ENCODE data around the gene CDHR1. TPM values are rescaled to one million over a fixed set of nuclear protein-coding genes. Genes with fewer than 3 reads are reported as not detected.

Gene CDHR1
- total RNA-seq, 4 donors from 2014 or later, result 0.27 TPM; not detected in 3

DNA sequence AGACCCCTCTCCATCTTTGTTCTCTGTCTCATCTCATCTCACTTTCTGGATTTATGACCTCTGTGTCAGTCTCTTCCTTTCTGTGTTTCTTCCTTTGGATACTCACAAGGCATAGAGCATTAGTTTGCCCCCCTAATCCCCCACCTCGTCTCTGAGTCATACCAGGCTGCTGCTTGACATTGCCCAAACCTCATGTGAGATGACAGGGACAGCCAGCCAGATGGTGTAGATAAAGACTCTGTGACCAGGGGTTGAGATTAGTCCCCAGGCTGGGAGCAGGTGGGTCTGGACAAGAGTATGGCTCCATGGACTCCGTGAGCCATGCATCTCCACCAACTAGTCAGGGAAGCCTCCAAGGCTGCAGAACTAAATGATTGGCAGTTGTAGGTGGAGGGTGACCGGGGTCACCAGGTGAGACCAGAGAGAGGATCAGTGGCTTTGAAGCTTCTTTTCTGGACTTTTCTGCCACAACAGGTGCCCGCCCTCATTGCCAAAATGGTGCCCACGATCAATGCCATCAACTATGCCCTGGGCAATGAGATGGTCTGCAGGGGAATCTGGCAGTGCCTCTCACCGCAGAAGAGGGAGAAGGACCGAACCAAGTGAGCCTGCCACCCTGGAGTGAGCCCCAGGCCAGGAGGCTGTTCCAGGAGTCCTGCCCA, 63.8 kb downstream of the CDHR1 start:
- ATAC-seq (no peak), DNase-seq (no peak)
- in situ Hi-C loops (cut with MboI; ENCODE audit: low sequenced_read_pairs in 4 of 4), result no loop called here
- no peaks in the 10 kb centered on the region for H3K4me1 ChIP-seq
- H3K9me3 ChIP-seq, result no peaks in the 10 kb centered on the region
- intact Hi-C loops (cut with DNase I; ENCODE audit: low total_unique reads), result no loop called here
- no peak overlapping the region for H3K4me3 ChIP-seq
- TF ChIP-seq CTCF (IDR thresholded peaks at IDR 0.05 in 4 of 5, conservative IDR thresholded peaks at IDR 0.05 in 1 of 5) (no peak), POLR2A (IDR thresholded peaks at IDR 0.05) (no peak)
- H3K27ac ChIP-seq, result no peak overlapping the region
- H3K36me3 ChIP-seq, result no peaks in the 10 kb centered on the region
- H3K27me3 ChIP-seq, result peaks cover 8 to 11% (median 9%) of the 10 kb centered on the region in 3 donors

- Histone ChIP-seq H3K27me3 (peaks cover 8 to 11% (median 10%) of the 10 kb centered on the region in 3 donors), H3K4me3 (no peak overlapping the region), H3K27ac (no peak overlapping the region), H3K4me1 (no peaks in the 10 kb centered on the region), H3K9me3 (no peaks in the 10 kb centered on the region), H3K36me3 (no peaks in the 10 kb centered on the region)
- ATAC-seq, result no peak
- DNase-seq, result no peak
- no peak for TF ChIP-seq CTCF (IDR thresholded peaks at IDR 0.05 in 4 of 5, conservative IDR thresholded peaks at IDR 0.05 in 1 of 5)
- no peak for TF ChIP-seq POLR2A (IDR thresholded peaks at IDR 0.05)
- intact Hi-C loops (cut with DNase I; ENCODE audit: low total_unique reads) (no loop called here), in situ Hi-C loops (cut with MboI; ENCODE audit: low sequenced_read_pairs in 4 of 4) (loop anchor here (5.0 to 10.0 kb wide), 4 partner anchors 103 to 281 kb away; no protein-coding TSS in a partner anchor)
These were observed 67.0 kb downstream of the CDHR1 start for GRCh38 chr10:84261236-84261915.

DNA sequence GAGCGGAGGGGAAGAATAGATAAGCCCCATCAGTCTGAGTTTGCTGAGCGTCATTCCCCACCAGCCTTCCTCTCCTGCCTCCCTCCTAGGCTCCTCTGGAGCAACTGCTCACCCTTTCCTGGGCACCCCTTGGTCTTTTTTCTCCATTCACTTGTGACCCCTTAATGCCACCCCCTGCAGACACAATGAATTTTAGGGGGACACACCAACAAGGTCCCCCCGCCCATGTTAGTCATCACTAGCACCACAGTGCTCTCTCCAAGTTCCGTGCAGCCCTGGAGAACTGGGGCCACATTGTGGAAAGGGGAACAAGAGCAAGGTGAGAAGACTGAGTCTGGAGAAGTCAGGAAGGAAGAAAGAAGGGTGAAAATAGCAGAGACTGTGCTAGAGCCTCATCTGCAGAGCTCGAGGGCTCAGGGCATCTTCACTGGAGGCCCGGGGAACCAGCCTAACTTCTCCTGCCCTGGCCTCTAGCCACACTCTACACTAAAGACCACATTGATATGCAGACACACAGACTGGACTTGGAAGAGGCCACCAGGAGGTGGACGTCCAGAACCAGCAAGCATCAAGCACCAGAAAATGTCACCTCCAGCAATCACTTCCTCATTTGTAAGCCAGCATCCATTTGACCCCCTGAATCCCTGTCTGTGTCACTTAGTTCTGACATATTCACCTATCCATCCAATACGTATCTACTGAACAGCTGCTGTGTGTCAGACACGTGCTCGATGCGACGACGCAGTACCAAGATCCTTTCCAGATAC, 68.0 kb downstream of the CDHR1 start:
- in situ Hi-C loops (cut with MboI; ENCODE audit: low sequenced_read_pairs in 4 of 4) (loop anchor here (5.0 to 10.0 kb wide), 4 partner anchors 102 to 280 kb away; no protein-coding TSS in a partner anchor), intact Hi-C loops (cut with DNase I; ENCODE audit: low total_unique reads) (no loop called here)
- no peak overlapping the region for H3K4me3 ChIP-seq
- TF ChIP-seq CTCF (IDR thresholded peaks at IDR 0.05 in 4 of 5, conservative IDR thresholded peaks at IDR 0.05 in 1 of 5) (no peak), POLR2A (IDR thresholded peaks at IDR 0.05) (no peak)
- H3K4me1 ChIP-seq, result no peaks in the 10 kb centered on the region
- DNase-seq (no peak), ATAC-seq (no peak)
- no peaks in the 10 kb centered on the region for H3K9me3 ChIP-seq
- H3K36me3 ChIP-seq, result no peaks in the 10 kb centered on the region
- H3K27ac ChIP-seq, result no peak overlapping the region
- peaks cover 4 to 11% (median 6%) of the 10 kb centered on the region in 3 donors for H3K27me3 ChIP-seq

DNA sequence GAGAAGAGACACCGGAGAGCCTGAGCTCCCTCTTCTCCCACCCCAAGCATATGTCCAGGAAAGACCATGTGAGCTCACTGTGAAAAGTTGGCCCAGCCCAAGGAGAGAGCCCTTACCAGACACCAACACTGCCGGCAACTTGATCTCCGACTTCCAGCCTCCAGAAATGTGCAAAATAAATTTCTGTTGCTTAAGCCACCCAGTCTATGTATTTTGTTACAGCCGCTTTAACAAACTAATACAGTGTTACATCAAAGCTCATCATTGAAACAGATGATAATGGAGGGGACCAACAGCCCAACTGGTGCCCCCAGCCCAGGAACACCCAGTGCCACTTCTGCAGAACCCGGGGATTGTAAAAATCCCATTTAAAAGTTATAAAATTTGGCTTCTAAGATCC, 69.4 kb downstream of the CDHR1 start:
- Histone ChIP-seq H3K4me1 (no peaks in the 10 kb centered on the region), H3K4me3 (no peak overlapping the region), H3K27me3 (peaks cover 0 to 3% (median under 1%) of the 10 kb centered on the region in 3 donors), H3K9me3 (no peaks in the 10 kb centered on the region), H3K27ac (no peak overlapping the region), H3K36me3 (no peaks in the 10 kb centered on the region)
- in situ Hi-C loops (cut with MboI; ENCODE audit: low sequenced_read_pairs in 4 of 4), result loop anchor here (5.0 to 10.0 kb wide), 4 partner anchors 101 to 279 kb away; no protein-coding TSS in a partner anchor
- intact Hi-C loops (cut with DNase I; ENCODE audit: low total_unique reads), result loop anchor here (1.0 kb wide), 2 partner anchors 112 to 274 kb away; no protein-coding TSS in a partner anchor
- no peak for ATAC-seq
- TF ChIP-seq POLR2A (IDR thresholded peaks at IDR 0.05) (no peak), CTCF (IDR thresholded peaks at IDR 0.05 in 4 of 5, conservative IDR thresholded peaks at IDR 0.05 in 1 of 5) (no peak)
- DNase-seq, result no peak

Data from gastrocnemius medialis (tissue), 4 donors.